SK-N-SH (cell line): ENCODE data around the gene RNF212B. TPM values are rescaled to one million over a fixed set of nuclear protein-coding genes. Genes with fewer than 3 reads are reported as not detected.

Source experiments
- CTCF ChIA-PET: fragments of 300-600, 350-600 bp; formaldehyde crosslinking; extraction: SDS; loops from one replicate; lab custom pipeline; 2021; lab: Yijun Ruan, JAX
- POLR2A ChIA-PET: fragments of 350-600 bp; sonication (Branson Sonifier 250); formaldehyde crosslinking; extraction: SDS; loops from one replicate; lab custom pipeline; 2020; ENCODE audit warnings: antibody characterized with exemption, inconsistent platforms; lab: Yijun Ruan, JAX
- DNase-seq: peaks from one replicate; pipeline ENCODE4 v3.0.0; 2012
- H2AFZ ChIP-seq: fragments of 200-600 bp; sonication (generic); 2 replicates; pipeline ENCODE4 v1.8.1; 2016; ENCODE audit warnings: antibody characterized with exemption, mild to moderate bottlenecking, low read depth
- H3F3A ChIP-seq: fragments of 200-600 bp; sonication (generic); replicated peaks from 2 replicates; pipeline ENCODE3; 2016; ENCODE audit warnings: antibody characterized with exemption, mild to moderate bottlenecking; ENCODE audit not compliant: insufficient read depth
- H3K27ac ChIP-seq, 2 experiments: fragments of 200-500 bp in 1 of 2; fragments of 200-600 bp in 1 of 2; sonication (Bioruptor generic) in 1 of 2; sonication (generic), shearing (Covaris generic) in 1 of 2; 2 replicates each; pipeline versions ENCODE4 v1.5.1 to v1.6.1; 2014 to 2016; ENCODE audit warnings: low read depth in 2 of 2, inconsistent platforms in 1 of 2, low read length in 1 of 2, mild to moderate bottlenecking in 1 of 2, mixed read lengths in 1 of 2
- H3K27me3 ChIP-seq: fragments of 200-600 bp; sonication (generic), shearing (Covaris generic); 2 replicates; pipeline ENCODE4 v1.6.1; 2016; ENCODE audit warnings: mixed run types; ENCODE audit not compliant: insufficient read depth
- H3K36me3 ChIP-seq, 2 experiments: fragments of 200-500 bp in 1 of 2; fragments of 200-600 bp in 1 of 2; sonication (Bioruptor generic) in 1 of 2; sonication (generic) in 1 of 2; replicated peaks in 1 of 2; 2 replicates each; pipeline versions ENCODE3 to v1.5.1; 2014 to 2016; ENCODE audit warnings: low read length in 1 of 2, mild to moderate bottlenecking in 1 of 2; ENCODE audit not compliant: insufficient read depth in 2 of 2, control insufficient read depth in 1 of 2
- H3K4me1 ChIP-seq, 2 experiments: fragments of 200-500 bp in 1 of 2; fragments of 200-600 bp in 1 of 2; sonication (Bioruptor generic) in 1 of 2; sonication (generic), shearing (Covaris generic) in 1 of 2; 2 replicates each; pipeline versions ENCODE4 v1.5.1 to v1.6.1; 2014 to 2016; ENCODE audit warnings: low read depth in 1 of 2, low read length in 1 of 2, mixed run types in 1 of 2; ENCODE audit not compliant: insufficient read depth in 2 of 2, control insufficient read depth in 1 of 2
- H3K4me2 ChIP-seq: fragments of 200-600 bp; sonication (generic), shearing (Covaris generic); 2 replicates; pipeline ENCODE4 v1.6.1; 2017; ENCODE audit warnings: mixed run types
- H3K4me3 ChIP-seq, 2 experiments: fragments of 200-500 bp in 1 of 2; fragments of 200-600 bp in 1 of 2; sonication (Bioruptor generic) in 1 of 2; sonication (generic), shearing (Covaris generic) in 1 of 2; 2 replicates each; pipeline versions ENCODE4 v1.5.1 to v1.8.1; 2014 to 2016; ENCODE audit warnings: low read depth in 2 of 2, inconsistent platforms in 1 of 2, low read length in 1 of 2, mild to moderate bottlenecking in 1 of 2, mixed read lengths in 1 of 2, moderate library complexity in 1 of 2
- H3K79me2 ChIP-seq: fragments of 200-600 bp; sonication (generic); 2 replicates; pipeline ENCODE4 v1.8.1; 2017; ENCODE audit warnings: mild to moderate bottlenecking; ENCODE audit not compliant: insufficient read depth
- H3K9ac ChIP-seq: fragments of 200-600 bp; sonication (generic); 2 replicates; pipeline ENCODE4 v1.6.1; 2017; ENCODE audit warnings: mixed run types
- H3K9me2 ChIP-seq: fragments of 200-600 bp; sonication (generic); 2 replicates; pipeline ENCODE4 v1.6.1; 2017; ENCODE audit warnings: mixed run types
- H3K9me3 ChIP-seq: fragments of 200-600 bp; sonication (generic); 2 replicates; pipeline ENCODE4 v1.6.1; 2017; ENCODE audit warnings: mixed run types, mild to moderate bottlenecking, moderate library complexity
- H4K20me1 ChIP-seq: fragments of 200-600 bp; sonication (generic); 2 replicates; pipeline ENCODE4 v1.6.1; 2017; ENCODE audit warnings: mild to moderate bottlenecking, mixed run types; ENCODE audit not compliant: insufficient read depth
- CTCF ChIP-seq: fragments of 200-600 bp; sonication (generic); IDR thresholded peaks from 2 replicates; pipeline ENCODE4 v1.6.1; 2017; ENCODE audit warnings: antibody characterized with exemption, mild to moderate bottlenecking, moderate library complexity
- EP300 ChIP-seq, 2 experiments: IDR thresholded peaks; 2 replicates each; pipeline versions ENCODE4 v1.4.0 to v1.6.1; 2012; ENCODE audit warnings: borderline replicate concordance in 1 of 2, low read depth in 1 of 2, low read length in 1 of 2
- FOXM1 ChIP-seq: IDR thresholded peaks from 2 replicates; pipeline ENCODE4 v1.4.0; 2012; ENCODE audit warnings: low read depth, mild to moderate bottlenecking
- MXI1 ChIP-seq: IDR thresholded peaks from 2 replicates; pipeline ENCODE4 v1.6.1; 2012; ENCODE audit warnings: mild to moderate bottlenecking, low read depth, low read length, improper control_type of control experiment
- PBX3 ChIP-seq: IDR thresholded peaks from 2 replicates; pipeline ENCODE4; 2012
- POLR2AphosphoS5 ChIP-seq: IDR thresholded peaks from 2 replicates; pipeline ENCODE4 v1.6.1; 2012; ENCODE audit warnings: low read depth, low read length
- SIN3A ChIP-seq: IDR thresholded peaks from 2 replicates; pipeline ENCODE4 v1.6.1; 2012; ENCODE audit warnings: low read depth, mild to moderate bottlenecking, low read length, moderate library complexity, borderline replicate concordance
- SMC3 ChIP-seq: IDR thresholded peaks from 2 replicates; pipeline ENCODE4 v1.6.1; 2012; ENCODE audit warnings: low read depth, low read length, improper control_type of control experiment
- TAF1 ChIP-seq: IDR thresholded peaks from 2 replicates; pipeline ENCODE4 v1.6.1; 2012; ENCODE audit warnings: low read depth, mild to moderate bottlenecking, low read length, moderate library complexity, borderline replicate concordance
- TCF12 ChIP-seq: IDR thresholded peaks from 2 replicates; pipeline ENCODE4 v1.4.0; 2012
- USF2 ChIP-seq: fragments of 150-350 bp; IDR thresholded peaks from 2 replicates; pipeline ENCODE4 v1.6.1; 2017; ENCODE audit warnings: antibody characterized with exemption, low read length, low read depth, borderline replicate concordance
- YY1 ChIP-seq: IDR thresholded peaks from 2 replicates; pipeline ENCODE4 v1.4.0; 2012; ENCODE audit warnings: low read depth, mild to moderate bottlenecking
- WGBS: methylation state at CpG from one replicate; pipeline ENCODE4 v1.1.6; 2017; ENCODE audit warnings: low lambda C conversion rate; 5-methylcytosine and 5-hydroxymethylcytosine counted together
- polyA plus RNA-seq, 3 experiments: library from polyadenylated mRNA; depleted of rRNA; stranded (reverse); fragments of >200 nt; gene quantifications; 2 replicates each; pipeline ENCODE4 v1.2.3, GENCODE V29; 2012
- TF ChIP-seq, protein P1 (sequence below): IDR thresholded peaks from 2 replicates; pipeline ENCODE4 v1.4.0; 2012; ENCODE audit warnings: low read depth, borderline replicate concordance

Gene RNF212B
- polyA plus RNA-seq, 1 of the 3 experiments (the other 2 are of a cell fraction): not detected

- Histone ChIP-seq H4K20me1 (no peaks in the 10 kb centered on the region), H3K27ac (no peak overlapping the region), H3K79me2 (no peaks in the 10 kb centered on the region), H3K4me2 (no peak overlapping the region), H3K36me3 (no peaks in the 10 kb centered on the region), H3K9me3 (no peaks in the 10 kb centered on the region), H3K9me2 (no peaks in the 10 kb centered on the region), H3K4me1 (no peaks in the 10 kb centered on the region), H3K4me3 (no peak overlapping the region), H2AFZ (no peak overlapping the region), H3K9ac (no peak overlapping the region), H3K27me3 (peaks cover 47% of the 10 kb centered on the region; the same call in 1 of the 2 replicates), H3F3A (no peaks in the 10 kb centered on the region)
- DNase-seq: no peak
- TF ChIP-seq, protein P1, sequence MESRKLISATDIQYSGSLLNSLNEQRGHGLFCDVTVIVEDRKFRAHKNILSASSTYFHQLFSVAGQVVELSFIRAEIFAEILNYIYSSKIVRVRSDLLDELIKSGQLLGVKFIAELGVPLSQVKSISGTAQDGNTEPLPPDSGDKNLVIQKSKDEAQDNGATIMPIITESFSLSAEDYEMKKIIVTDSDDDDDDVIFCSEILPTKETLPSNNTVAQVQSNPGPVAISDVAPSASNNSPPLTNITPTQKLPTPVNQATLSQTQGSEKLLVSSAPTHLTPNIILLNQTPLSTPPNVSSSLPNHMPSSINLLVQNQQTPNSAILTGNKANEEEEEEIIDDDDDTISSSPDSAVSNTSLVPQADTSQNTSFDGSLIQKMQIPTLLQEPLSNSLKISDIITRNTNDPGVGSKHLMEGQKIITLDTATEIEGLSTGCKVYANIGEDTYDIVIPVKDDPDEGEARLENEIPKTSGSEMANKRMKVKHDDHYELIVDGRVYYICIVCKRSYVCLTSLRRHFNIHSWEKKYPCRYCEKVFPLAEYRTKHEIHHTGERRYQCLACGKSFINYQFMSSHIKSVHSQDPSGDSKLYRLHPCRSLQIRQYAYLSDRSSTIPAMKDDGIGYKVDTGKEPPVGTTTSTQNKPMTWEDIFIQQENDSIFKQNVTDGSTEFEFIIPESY: no peak
- TF ChIP-seq TAF1 (no peak), FOXM1 (no peak), SIN3A (no peak), CTCF (no peak), SMC3 (no peak), TCF12 (no peak), USF2 (no peak), EP300 (IDR thresholded peaks at IDR 0.05; ENCODE audit: borderline replicate concordance in 1 of 2, low read depth in 1 of 2, low read length in 1 of 2) (no peak), MXI1 (no peak)
- WGBS: 16% methylated on average over 3 of the region's 3 CpGs
- CTCF ChIA-PET: interaction anchor here (2.6 to 4.8 kb wide), 2 partner anchors 20 to 87 kb away, joined by 9 to 24 read pairs; no protein-coding TSS in a partner anchor
- POLR2A ChIA-PET: no interaction called here
These were observed 30.6 kb upstream of the RNF212B start for GRCh38 chr14:23207146-23207540.

DNA sequence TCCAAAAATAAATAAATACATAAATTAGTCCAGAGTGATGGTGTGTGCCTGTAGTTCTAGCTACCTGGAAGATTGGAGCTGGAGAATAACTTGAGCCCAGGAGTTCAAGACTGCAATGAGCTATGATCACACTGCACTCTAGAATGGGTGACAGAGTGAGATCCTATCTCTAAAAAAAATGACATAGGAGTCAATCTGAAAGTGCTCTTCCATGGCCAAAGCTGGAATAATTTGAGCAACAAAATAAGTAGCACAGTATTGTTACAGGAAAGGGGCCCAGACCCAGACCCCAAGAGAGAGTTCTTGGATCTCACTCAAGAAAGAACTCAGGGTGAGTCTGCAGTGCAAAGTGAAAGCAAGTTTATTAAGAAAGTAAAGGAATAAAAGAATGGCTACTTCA is 29.4 kb upstream of the RNF212B start:
- Histone ChIP-seq H3K4me3 (no peak overlapping the region), H3K9me2 (no peaks in the 10 kb centered on the region), H2AFZ (no peak overlapping the region), H3K4me1 (no peaks in the 10 kb centered on the region), H4K20me1 (no peaks in the 10 kb centered on the region), H3K36me3 (no peaks in the 10 kb centered on the region), H3K9ac (no peak overlapping the region), H3F3A (no peaks in the 10 kb centered on the region), H3K9me3 (no peaks in the 10 kb centered on the region), H3K79me2 (no peaks in the 10 kb centered on the region), H3K27me3 (peaks cover 46% of the 10 kb centered on the region; the same call in 1 of the 2 replicates), H3K4me2 (no peak overlapping the region), H3K27ac (no peak overlapping the region)
- CTCF ChIA-PET: interaction anchor here (0.9 to 4.8 kb wide), 3 partner anchors 8 to 88 kb away, joined by 3 to 24 read pairs (median 9); no protein-coding TSS in a partner anchor
- POLR2A ChIA-PET: no interaction called here
- no peak for TF ChIP-seq PBX3
- TF ChIP-seq YY1: no peak
- TF ChIP-seq POLR2AphosphoS5: no peak
- no peak for DNase-seq
